Stimulated activated CD8-positive, alpha-beta memory T cell treated with anti-CD3 and anti-CD28 coated beads, Interleukin-12 subunit alpha, Interleukin-12 subunit beta, amount 100 ng/mL, for 1 hour (primary cell): ENCODE data around the gene MEGF6.

Experiments used
- DNase-seq: peaks from one replicate; pipeline ENCODE4 v3.0.0-alpha.2; 2020; ENCODE audit warnings: low read depth

Gene MEGF6

GRCh38 chr1:3469849-3470649 is 141.3 kb downstream of the MEGF6 start:
- no peak for DNase-seq

- no peak for DNase-seq
These were observed 142.0 kb downstream of the MEGF6 start for GRCh38 chr1:3469104-3469848.

GRCh38 chr1:3468236-3469103 is 142.8 kb downstream of the MEGF6 start:
- DNase-seq: no peak

GRCh38 chr1:3467096-3468036 is 143.9 kb downstream of the MEGF6 start:
- no peak for DNase-seq

- DNase-seq: no peak
These were observed 144.8 kb downstream of the MEGF6 start for GRCh38 chr1:3466366-3467075.

- DNase-seq: no peak
These were observed 145.4 kb downstream of the MEGF6 start for GRCh38 chr1:3465935-3466321.

GRCh38 chr1:3465091-3465934 is 146.0 kb downstream of the MEGF6 start:
- no peak for DNase-seq

- no peak for DNase-seq
These were observed 146.7 kb downstream of the MEGF6 start for GRCh38 chr1:3464649-3465025.

GRCh38 chr1:3463891-3464648 is 147.2 kb downstream of the MEGF6 start:
- no peak for DNase-seq

GRCh38 chr1:3463408-3463863 is 147.9 kb downstream of the MEGF6 start:
- no peak for DNase-seq

- DNase-seq: no peak
These were observed 148.3 kb downstream of the MEGF6 start for GRCh38 chr1:3463013-3463385.

GRCh38 chr1:3462356-3463012 is 148.8 kb downstream of the MEGF6 start:
- no peak for DNase-seq

GRCh38 chr1:3461934-3462275 is 149.4 kb downstream of the MEGF6 start:
- no peak for DNase-seq

- DNase-seq: no peak
These were observed 149.9 kb downstream of the MEGF6 start for GRCh38 chr1:3461238-3461933.

- DNase-seq: no peak
These were observed 150.6 kb downstream of the MEGF6 start for GRCh38 chr1:3460672-3461131.

GRCh38 chr1:3459940-3460671 is 151.2 kb downstream of the MEGF6 start:
- DNase-seq: no peak
